NCI-H1694 (cell line): ENCODE measurements around the gene PAQR6.

Experiments used
- DNase-seq: peaks from one replicate; lab custom pipeline; 2025; lab: John Stamatoyannopoulos, UW

The PAQR6 gene

DNA sequence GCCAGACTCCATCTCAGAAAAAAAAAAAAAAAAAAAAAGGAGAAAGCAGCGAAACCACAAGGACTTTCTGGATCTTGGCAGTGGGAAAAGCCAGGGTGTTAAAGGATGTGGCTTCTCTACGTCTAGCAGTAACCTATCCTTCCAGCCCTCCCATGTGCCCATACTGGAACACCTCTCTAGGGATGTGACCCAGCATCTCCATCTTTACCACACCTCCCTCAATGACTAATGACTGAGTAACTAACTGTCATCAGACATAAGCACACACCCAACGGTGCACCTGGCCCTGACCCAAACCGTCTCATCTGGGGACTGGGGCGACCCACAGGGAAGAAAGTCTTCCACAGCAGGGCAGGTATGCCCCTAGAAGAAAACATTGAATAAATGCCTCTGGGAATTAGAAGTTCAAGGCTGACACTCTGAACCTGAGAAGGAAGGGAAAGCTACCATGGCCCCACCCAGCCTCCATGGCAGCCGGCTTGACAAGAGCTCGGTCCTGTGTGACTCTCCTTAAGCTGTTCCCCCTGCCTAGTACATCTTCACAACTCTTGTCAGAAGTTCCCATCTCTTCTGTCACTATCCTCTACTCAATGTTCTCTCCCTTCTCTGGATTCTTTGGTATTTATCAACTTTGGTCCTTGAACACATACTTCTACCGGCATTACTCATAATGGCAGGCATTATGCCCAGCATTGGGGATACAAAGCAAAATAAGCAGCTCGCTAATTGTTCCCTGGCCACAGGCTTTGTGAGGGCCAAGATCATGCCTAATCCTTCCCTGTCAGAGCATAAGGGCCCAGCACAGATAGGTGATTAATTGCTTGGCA is 14.8 kb upstream of the PAQR6 start:
- no peak for DNase-seq

DNA sequence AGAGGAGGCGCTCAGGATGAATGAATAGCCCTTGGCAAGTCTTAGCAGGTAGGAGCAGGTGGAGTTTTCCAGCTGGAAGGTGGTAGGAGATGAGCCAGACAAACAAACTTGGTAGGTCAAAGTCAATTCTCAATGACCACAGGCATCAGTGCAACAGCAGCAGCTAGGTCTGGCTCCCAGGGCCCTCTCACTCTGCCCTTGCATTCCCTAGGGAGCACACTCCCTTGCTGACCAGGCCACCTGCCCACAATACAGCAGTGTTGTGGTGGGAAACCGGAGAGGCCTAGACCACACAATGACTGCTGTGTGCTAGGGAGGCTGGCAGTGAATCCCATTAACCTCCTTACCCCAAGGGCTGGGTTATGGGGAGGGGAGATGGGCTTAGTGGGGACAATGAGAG is 13.0 kb upstream of the PAQR6 start:
- no peak for DNase-seq

DNA sequence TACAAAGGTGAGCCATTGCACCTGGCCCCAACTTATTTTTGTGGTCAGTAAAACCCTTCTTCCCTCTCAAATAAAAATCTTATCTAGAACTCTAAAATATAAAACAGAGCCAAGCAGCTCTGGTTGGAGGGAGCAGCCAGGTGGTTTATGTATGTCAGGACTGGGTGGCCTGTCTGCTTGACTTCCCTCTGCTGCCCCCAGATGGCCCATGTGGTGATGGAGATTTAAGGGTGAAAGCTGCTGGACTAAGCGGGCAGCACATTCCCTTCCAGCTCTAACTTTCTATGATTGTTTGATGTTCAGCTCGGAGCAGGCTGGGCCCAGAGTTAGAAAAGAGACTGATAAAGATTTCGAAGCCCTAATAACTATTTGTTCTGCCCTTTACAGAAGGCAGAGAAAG is 11.9 kb upstream of the PAQR6 start:
- no peak for DNase-seq

DNA sequence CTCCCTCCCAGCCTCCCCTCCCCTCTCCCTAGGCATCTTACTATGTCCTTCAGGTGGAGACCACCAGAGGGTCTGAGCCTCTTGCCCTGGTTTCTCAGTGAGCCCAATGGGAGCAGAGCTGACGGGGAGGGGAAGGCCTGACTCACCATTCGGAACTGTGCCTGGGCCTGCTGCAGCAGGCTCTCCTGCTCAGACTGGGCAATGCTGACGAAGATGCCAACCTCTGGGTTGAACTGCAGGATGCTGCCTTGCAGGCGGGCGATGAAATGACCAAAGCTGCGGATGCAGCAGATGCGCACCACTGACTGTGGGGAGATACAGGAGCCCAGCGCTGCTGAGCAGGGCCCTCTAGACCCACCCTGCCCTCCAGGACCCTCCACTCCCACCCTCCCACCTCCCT is 11.0 kb upstream of the PAQR6 start:
- no peak for DNase-seq

DNA sequence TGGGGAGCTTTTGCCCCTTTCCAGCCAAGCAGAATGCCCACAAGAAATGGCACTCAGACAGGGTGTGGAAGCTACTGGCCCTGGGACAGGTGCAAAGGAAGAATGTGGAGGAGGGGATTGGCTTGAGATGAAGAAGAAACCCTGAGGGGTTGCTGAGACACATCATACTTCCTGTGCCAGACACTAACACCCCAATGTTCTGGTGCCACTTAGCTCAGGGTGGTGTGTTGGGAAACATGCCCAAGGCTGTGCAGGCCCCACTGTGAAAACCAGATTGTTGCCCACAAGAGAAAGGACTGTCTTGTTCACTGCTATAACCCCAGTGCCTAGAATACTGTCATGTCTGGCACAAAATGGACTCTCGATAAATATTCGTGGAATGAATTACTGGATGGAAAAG is 9.9 kb upstream of the PAQR6 start:
- DNase-seq: no peak

DNA sequence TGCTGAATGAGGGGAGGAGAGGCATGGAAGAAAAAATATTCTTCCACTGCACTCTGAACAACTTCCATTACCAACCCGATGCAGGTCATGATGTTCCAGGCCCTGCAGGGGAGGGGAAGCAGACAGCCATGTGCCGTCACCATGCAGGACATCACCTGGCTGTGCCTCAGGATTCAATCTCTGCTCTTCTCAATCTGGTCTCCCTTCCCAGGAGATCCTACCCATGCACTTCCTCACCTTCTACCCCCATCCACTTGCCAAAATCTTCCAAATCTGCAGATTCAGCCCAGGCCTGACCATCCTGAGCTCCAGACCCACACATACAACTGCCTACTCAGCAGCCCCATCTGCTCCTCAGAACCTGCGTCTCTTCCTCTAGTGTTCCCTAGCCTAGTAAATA is 5.8 kb upstream of the PAQR6 start:
- DNase-seq: no peak

DNA sequence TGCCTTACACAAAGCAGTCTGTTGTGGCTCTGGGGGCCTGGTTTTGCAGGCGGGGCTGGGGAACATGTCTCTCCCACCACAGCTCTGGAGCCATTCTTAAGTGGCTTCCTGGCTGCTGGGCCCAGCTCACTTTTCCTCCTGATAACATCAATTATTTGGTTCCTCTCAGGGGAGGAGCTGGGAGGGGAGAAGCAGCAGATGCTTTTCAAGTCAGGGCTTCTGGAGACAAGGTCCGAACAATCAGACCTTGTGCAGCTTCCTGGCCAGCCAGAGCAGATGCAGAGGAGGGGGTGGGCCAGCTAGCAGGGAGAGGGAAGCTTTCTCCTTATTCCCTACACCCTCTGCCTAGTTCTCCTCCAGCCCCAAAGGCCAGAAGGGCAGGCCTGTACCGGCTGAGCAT is 3.7 kb upstream of the PAQR6 start:
- no peak for DNase-seq

DNA sequence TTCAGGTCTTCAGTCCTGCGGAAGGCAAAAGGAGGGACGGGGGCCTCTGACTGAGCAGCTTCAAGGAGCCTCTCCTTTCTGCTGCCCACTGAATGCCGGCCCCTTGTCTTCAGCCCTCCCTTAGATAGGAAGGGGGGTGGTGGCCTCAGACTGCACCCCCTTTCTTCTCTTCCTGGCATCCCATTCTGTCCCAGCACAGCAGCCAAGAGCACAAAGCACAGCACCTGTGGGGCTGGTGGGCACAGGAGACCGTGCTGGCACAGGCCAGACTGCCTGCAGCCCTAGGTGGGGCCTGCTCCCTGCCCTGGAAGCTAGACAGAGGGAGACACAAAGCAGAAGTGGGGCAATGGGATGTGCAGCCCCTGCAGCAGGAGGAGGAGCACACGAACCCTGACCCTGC is 1.7 kb upstream of the PAQR6 start:
- DNase-seq: no peak

DNA sequence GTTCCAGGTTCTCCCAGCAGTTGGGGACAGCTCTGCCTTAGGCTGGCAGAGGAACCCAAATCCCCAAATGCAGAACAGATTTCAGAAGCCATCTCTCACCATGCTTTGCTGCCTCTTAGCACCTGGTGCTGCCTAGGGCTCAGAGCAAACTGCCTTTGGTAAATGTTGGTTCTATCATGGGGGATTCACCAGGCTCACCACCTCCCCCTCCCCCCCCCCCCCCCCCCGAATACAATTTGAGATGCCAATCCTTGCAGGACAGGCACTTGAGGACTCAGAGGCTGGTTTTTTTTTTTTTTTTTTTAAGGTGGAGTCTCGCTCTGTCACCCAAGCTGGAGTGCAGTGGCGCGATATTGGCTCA is 447 bp upstream of the PAQR6 start:
- DNase-seq: no peak

DNA sequence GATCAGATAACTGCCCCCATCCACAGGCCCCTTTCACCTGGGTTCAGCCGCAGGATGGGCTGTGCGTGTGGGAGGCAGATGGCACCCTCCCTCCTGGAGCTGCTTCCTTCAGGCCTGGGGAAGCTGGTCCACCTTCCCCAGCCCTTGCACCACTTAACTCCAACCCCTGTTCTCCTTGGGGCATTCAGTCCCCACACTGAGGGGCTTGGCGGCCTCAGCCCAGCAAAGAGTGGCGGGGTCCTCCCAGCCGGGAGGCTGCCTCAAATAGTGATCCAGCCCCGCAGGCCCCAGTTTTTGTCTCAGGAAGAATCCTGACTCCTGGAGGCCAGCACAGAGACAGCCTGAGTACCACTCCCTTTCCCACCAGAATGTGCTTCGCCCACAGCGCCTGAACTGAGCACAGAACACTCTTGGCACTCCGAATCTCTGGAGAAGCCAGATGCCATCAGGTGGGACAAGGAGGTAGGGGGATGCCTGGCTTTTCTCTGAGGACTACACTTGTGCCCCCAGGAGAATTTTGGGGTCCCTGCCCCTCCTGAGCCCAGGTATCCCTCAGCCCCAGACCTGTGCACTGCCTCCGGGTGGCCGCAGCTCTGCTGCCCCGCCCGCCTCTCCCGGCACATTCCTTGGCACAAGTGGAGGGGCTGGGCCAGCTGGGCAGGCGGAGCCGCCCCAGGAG is 936 bp downstream of the PAQR6 start:
- no peak for DNase-seq

DNA sequence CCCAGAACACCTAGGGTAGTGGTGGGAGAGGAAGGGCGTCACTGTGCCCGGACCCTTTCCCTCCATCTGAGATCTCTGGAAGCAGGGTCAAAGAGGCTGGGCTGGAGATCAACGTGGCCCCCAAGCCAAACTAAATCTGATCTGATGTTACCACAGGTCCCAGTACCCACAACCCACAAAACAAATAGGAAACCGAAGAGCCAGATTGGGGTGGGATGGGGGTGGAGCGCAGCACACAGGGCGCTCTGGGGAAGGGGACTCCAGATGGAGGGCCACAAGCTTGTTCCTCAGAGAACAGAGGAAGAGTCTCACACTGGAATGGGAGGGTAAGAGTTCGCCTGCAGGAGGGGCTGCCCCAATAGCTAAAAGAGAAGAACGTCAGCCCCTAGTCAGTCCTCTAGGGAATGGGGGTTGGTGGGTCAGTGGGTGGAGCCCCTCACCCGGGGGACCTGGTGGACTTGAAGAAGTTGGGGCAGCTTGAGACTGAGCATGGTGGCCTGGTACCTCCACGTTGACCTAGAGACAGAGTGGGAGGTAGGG is 1.5 kb downstream of the PAQR6 start:
- no peak for DNase-seq

DNA sequence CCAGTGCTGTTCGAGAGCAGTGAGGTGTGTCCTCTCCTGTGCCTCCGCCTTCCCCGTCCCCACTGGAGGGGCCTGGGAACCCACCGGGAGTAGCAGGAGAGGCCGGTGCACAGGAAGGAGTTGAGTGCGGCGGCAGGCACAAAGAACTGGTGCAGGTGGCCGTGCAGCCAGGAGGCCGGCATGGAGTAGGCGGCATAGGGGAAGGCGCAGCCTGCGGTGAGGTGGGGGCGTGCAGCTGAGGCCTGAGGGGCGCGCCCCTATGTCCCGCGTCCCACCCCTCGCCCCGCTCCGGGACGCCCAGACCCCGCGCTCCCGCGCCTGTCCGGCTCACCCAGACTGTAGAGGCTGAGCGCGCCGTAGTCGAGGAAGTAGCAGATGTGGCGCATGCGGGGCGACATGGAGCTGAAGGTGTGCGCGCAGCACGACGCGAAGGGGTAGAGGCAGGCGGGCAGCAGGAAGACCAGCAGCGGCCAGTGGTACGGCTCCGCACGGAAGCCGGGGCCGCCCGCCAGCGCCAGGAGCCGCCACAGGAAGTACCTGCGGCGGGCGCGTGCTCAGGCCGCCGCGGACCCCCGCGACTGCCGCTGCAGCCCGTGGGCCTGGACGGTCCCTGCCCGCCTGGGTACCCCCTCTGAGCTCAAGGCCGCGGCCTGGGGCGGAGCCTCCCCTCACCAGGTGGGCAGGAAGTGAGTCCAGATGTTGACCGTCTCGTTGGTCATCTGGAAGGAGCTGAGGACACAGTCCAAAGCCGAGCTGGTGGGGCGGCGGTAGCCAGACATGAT is 2.2 kb downstream of the PAQR6 start:
- no peak for DNase-seq

DNA sequence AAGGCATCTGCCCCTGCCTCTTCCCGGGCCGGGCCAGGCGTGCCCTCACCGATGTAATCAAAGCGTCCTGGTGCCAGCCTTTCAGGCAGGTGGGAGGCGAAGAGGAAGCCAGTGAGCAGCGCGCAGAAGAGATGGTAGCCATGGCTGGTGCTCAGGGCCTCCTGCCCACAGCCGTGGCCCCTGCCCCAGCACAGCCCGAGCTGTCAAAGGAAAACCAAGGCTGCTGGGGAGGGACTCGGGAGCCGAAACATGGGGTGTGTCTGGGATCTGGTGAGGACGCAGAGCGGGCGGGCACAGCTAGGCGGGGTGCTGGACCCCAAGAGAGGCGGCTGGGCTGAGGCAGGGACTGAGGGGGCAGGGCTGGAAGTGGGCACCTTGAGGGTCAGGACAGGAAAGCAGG is 3.1 kb downstream of the PAQR6 start:
- DNase-seq: no peak

DNA sequence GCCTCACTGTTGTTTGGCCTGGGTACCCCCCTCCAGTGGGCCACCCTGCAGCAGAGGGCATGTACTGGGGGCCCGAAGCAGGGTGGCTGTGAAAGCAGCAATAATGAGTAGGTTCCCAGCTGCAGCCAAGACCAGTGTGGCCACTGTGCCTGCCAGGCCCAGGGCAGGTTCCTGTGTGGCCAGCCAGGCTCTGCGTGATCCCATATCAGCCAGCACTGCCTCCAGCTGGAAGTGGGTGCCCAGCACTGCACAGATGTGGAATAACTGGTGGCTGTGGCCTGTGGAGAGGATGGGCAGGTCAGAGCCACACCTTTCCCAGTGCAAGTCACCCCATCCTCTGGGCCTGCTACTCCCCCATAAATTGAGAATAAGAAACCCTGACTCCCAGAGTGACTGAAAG is 3.7 kb downstream of the PAQR6 start:
- no peak for DNase-seq

DNA sequence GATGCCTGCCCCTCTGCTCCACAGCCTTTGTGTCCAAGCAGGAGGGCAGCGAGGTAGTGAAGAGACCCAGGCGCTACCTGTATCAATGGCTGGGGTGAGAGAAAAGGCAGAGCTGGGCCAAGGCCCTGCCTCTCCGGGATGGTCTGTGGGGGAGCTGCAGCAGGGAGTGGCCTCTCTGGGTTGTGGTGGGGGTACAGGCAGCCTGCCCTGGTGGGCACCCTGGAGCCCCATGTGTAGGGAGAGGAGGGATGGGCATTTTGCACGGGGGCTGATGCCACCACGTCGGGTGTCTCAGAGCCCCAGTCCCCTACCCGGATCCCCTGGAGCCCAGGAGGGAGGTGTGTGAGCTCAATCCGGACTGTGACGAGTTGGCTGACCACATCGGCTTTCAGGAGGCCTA is 5.1 kb downstream of the PAQR6 start:
- no peak for DNase-seq

DNA sequence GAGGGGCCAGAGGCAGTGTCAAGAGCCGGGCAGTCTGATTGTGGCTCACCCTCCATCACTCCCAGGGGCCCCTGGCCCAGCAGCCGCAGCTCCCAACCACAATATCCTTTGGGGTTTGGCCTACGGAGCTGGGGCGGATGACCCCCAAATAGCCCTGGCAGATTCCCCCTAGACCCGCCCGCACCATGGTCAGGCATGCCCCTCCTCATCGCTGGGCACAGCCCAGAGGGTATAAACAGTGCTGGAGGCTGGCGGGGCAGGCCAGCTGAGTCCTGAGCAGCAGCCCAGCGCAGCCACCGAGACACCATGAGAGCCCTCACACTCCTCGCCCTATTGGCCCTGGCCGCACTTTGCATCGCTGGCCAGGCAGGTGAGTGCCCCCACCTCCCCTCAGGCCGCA is 5.9 kb downstream of the PAQR6 start, which contains the start of gene BGLAP:
Gene BGLAP, plus strand, starts transcription at position 259 of the 400 bp plus-strand sequence. Its CDS starts 48 bp downstream, at position 307.
- DNase-seq: no peak

DNA sequence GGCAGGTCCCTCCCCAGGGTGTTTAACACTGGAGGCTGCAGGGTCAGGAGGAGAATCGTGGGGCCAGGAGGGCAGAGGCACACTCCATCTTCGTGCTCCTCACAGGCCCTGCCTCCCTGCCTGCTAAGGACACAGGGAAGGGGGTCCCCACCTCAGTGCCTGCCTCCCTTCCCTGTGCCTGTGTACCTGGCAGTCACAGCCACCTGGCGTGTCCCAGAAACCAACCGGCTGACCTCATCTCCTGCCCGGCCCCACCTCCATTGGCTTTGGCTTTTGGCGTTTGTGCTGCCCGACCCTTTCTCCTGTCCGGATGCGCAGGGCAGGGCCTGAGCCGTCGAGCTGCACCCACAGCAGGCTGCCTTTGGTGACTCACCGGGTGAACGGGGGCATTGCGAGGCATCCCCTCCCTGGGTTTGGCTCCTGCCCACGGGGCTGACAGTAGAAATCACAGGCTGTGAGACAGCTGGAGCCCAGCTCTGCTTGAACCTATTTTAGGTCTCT is 6.5 kb downstream of the PAQR6 start:
- DNase-seq: no peak

DNA sequence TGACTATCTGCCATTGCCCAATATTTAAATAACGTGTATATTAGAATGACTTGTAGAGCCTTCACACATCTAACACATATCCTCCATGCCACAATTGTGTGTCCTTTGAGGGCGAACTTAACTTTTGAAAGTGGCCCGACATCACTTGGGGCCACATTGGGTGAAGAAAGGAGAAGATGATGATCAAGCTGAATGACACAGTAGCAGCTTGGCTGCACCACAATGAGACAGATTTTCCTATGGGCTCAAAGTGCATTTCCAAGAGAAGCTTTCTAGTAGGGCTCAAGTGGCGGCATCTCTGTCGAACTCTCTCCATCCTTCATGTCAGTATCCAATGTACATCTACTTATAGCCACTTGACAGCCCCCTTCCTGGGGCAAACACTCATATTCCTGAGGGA is 9.6 kb downstream of the PAQR6 start:
- DNase-seq: no peak

DNA sequence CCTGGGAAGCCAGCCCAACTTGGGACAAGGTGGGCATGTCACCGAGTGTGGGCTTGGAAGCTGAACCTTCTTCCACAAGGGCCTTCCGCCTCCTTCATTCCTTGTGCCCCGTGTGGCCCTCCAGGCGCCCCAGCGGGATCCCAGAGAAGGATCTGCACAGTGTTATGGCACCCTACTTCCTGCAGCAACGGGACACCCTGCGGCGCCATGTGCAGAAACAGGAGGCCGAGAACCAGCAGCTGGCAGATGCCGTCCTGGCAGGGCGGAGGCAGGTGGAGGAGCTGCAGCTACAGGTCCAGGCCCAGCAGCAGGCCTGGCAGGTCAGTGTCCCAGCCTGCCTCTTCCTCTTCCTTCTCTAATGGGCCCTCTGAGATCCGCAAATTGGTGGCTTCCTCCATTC is 11.7 kb downstream of the PAQR6 start:
- DNase-seq: no peak

DNA sequence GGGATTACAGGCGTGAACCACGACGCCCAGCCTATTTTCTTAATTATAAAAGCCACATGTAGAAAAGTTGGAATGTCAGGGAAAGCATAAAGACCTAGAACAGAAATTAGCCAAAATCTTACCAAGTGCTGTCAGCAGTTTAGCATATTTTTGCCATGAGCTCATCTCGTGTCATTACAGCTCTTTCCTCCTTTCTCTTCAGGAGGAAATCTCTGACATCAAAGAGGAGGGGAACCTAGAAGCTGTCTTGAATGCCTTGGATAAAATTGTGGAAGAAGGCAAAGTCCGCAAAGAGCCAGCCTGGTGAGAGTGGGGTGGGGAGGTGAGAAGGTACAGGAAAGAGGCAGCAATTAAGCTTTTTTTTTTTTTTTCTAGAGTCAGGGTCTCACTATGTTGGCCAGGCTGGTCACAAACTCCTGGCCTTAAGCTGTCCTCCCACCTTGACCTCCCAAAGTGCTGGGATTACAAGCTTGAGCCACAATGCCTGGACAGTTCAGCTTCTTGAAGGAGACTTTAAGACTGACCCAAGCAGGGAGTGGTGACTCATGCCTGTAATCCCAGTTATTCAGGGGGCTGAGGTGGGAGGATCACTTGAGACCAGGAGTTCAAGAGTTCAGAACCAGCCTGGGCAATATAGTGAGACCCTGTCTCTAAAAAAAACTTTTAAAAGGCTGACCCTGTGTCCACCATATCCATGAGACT is 14.3 kb downstream of the PAQR6 start:
- DNase-seq: no peak

DNA sequence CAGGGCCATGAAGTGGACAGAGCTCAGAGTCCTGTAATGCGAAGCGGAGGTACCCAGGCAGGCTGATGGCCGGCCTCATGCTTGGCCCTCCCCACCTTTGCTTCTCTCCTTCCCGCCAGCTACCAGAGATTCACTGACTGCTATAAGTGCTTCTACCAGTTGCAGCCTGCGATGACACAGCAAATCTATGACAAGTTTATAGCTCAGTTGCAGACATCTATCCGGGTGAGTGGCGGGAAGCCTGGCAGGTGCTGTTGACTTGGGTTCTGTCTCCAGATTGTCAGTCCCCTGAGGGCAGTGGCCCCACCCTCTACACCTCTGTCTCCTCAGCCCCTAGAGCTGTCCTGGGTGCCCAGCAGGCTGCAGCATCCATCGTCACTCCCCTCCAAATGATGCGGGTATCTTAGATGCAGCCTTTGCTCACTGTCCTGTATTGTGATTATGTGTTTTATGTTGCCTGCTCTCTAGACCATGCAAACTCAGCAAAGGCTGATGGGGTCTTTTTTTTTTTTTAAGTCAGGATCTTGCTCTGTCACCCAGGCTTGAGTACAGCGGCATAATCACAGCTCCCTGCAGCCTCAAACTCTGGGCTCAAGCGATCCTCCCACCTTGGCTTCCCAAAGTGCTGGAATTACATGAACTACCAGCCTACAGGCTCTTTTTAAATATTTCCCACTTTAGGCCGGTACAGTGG is 15.5 kb downstream of the PAQR6 start:
- DNase-seq: no peak
